Lung microvascular endothelial cell (primary cell): ENCODE results near the gene CDO1. TPM values are rescaled to one million over a fixed set of nuclear protein-coding genes. Genes with fewer than 3 reads are reported as not detected.

ENCODE experiments used
- DNase-seq, 2 donors: peaks; one replicate each; pipeline versions ENCODE4 v3.0.0 to v3.0.0-alpha.2; 2010; ENCODE audit warnings: low read depth in 2 of 2
- total RNA-seq: library from RNA; depleted of rRNA; stranded (reverse); fragments of >200 nt; gene quantifications from 2 replicates; pipeline ENCODE4 v1.2.1, GENCODE V29; 2014

Gene CDO1
- total RNA-seq, result 0.65 TPM in 1 of 2 replicates, not detected in the other

- peak; percentile 36 to 38 for DNase-seq
These were observed at the start of gene CDO1 for GRCh38 chr5:115816226-115817081. Gene CDO1, minus strand, starts transcription at chr5:115816659. Its CDS starts 262 bp downstream, at chr5:115816397.

GRCh38 chr5:115859378-115859777 is 42.9 kb upstream of the CDO1 start:
- no peak for DNase-seq

DNA sequence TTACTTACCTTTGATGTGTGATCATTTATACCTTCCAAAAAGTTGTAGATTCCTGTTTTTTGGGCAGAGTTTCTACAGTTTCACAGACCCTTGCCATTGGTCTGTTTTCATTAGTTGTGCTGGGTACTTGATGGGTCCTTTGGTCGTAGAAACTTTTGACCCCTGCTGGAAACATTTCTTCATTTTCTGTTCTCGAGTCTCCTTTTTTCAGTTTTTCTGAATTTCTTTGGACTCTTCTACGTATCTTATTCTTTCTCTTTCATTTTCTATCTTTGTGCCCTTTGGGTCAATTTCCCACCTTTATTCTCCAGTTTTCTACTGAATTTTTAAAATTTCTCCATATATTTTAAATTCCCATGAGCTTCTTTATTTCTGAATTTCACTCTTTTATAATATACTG is 41.9 kb upstream of the CDO1 start:
- no peak for DNase-seq

DNA sequence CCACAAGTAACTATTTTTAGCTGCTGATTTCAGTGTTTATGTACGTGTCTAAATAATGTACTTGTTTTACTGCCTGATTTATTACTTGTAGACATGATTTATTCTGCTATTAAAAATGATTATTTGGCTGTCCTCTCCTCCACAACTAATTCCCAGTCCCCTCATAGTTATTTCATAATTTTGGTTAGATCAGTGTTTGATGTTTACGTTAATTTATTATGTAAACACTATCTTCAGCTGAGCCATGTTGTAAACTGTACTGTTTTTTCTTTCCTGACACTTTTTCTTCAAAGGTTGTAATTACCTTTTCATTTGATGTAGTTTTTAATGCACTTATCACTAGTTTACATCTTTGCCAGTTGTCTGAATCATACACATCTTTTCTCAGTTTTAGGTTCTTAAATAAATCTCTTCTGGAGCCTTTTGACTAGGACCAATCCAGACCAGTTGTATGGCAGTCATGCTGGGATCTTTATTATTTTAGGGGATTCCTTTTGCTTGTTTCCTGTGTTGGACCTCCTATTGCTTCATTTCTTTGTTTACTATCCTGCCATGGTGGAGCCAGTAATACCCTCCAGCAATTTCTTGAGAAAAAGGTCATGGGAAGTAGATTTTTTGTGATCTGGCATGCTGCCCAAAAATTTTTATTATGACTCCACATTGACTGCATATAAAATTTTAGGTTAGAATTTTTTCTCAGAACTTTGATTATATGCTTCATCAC is 41.3 kb upstream of the CDO1 start:
- peak in 1 of 2 donors; percentile 76 for DNase-seq

DNA sequence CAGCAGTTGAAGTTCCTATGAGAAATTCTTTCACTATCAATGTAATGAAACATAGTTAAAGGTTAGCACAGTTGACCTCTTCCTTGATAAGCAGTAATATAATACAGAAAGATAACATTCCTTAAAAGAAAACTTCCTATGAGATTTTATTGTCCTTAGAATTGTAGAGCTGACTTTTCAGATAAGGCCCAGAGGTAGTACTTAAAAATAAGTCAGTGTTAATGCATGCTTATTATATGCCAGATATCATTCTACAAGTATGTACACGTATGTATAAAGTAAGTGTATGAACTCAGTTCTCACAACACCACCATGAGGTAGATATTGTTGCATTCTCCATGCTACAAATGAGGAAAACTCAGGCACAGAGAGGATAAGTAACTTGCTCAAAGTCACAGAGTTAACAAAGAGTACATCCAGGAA is 40.6 kb upstream of the CDO1 start:
- DNase-seq, result no peak

DNA sequence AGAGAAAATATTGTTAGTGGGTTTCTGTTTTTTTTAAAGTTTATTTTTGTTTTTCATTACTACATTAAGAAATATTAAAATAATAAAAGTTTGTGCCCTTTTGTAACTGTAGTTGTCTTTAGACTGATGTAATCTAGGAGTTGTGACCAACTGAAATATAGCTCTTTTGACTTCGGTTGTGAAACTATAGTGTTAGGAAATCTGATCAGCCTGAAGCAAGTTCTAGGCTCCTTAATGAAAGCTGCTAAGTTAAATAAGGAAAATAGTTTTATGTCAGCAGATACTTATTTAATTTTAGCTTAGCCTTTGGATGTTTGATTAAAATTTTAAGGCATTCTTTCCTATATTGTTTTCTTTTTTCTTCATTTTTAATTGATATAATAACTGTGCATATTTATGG is 39.5 kb upstream of the CDO1 start:
- DNase-seq, result no peak

- DNase-seq, result no peak
These were observed 37.7 kb upstream of the CDO1 start for GRCh38 chr5:115854139-115854538.

- DNase-seq, result peak; percentile 48 to 87
These were observed 34.4 kb upstream of the CDO1 start for GRCh38 chr5:115850744-115851416.

- no peak for DNase-seq
These were observed 32.9 kb upstream of the CDO1 start for GRCh38 chr5:115849258-115849798.

GRCh38 chr5:115847290-115847689 is 30.8 kb upstream of the CDO1 start:
- no peak for DNase-seq

DNA sequence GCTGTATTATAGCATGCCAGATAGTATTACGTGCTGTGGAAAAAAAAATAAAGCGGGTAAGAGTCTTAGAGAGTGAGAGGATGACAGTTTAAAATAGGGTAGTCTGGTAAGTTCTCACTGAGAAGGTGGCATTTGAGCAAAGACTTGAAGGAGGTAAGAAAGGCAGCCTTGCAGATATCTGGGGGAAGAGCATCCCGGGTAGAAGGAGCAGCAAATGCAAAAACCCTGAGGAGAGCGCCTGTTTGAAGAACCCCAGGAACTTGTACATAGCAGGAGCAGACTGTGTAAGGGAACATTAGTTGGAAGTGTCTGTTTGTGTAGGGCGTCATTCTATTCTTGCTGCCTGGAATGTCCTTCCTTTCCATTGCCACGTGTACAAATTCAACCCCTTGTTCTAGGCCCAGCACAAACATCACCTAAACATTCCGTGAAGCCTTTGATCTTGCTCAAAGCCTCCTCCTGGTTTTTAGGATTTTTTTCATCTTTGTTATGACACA is 27.9 kb upstream of the CDO1 start:
- peak; percentile 43 to 45 for DNase-seq

DNA sequence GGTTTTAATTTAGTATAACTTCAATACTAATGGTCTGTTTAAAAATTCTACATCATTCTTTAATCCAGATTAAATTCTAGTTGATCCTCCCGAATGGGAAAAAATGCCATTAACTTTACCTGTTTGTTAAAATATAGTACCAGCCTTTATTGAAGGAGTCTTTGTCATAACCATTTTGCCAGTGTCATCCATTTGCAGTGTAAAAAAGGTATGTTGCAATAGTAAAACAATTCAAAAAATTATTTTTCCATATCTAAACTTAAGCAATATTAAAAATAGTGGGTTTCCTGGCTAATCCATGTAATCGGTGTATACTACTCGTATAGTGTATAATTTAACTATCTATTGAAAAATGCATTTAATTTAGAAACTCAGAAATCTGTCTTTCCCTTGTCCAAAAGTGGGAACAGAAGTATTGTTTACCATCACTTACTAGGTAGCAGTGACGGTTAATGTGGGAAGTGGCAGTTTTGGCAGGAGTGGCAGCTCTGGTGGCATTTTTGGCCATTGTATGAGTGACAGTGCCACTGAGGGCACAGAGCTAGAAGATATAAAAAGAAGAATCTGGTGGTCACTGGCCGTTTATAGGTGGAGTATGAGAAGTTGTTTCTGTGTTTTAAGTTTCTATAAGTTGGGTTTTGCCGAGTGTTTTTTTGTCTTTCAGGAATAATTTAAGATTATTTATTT is 27.1 kb upstream of the CDO1 start:
- peak in 1 of 2 donors; percentile 32 for DNase-seq

DNA sequence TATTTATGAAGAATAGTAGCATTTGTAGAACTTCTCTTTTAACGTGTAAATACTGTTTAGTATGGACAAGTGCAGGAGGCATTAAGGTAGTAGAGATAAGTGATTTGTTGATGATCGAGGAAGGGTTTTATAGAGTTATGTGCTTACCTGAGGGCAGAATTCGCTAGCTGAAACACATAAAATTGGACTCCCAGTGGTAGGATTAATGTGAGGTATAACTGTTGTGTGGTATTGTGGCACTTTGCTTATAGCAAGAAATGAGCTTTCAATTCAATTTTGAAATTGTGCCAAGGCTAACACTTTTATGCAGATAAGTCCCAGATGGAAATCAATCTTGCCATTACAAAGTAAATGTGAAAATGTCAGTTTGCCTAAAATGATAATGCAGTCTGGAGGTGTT is 26.5 kb upstream of the CDO1 start:
- DNase-seq, result peak in 1 of 2 donors; percentile 23

GRCh38 chr5:115842089-115842935 is 25.9 kb upstream of the CDO1 start:
- peak; percentile 75 to 81 for DNase-seq

DNA sequence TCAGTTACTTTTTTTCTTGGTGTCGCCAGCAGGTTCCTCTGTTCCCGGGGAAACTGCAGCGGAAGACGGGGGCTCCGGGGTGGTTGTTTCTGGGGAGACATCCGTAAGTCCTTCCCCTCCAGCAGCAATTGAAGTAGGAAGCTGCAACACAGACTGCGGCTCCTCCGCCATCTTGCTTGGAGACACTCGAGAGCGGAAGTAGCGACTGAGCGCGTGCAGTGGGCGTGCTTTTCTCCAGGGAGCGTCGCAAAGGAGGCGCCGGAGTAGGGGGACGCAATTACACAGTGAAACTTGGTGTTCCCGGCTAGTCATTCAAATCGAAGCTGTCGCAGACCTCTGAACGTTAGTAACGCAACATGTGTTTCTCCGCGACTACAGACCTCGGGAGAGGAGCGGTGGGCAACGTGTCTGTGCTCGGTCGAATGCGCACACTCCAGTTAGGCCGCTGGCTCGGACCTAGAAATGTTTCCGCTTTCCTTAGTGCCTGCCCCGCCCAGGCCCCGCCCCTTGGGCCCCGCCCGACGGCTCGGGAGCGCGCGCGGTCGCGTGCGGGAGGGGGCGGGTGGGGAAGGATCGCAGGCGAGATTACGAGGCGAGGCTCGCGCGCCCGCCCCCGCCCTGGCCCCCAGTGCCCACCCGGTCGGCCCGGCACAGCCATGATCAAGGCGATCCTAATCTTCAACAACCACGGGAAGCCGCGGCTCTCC is 25.1 kb upstream of the CDO1 start, which contains the start of the genes AP3S1 and ATG12:
AP3S1 (plus strand) TSS at position 554 of the 707 bp plus-strand sequence; CDS start at position 657, 103 bp downstream.
ATG12 (minus strand) TSS at position 184 of the 707 bp plus-strand sequence; CDS start at position 171, 13 bp downstream.
- DNase-seq, result peak; percentile 95

DNA sequence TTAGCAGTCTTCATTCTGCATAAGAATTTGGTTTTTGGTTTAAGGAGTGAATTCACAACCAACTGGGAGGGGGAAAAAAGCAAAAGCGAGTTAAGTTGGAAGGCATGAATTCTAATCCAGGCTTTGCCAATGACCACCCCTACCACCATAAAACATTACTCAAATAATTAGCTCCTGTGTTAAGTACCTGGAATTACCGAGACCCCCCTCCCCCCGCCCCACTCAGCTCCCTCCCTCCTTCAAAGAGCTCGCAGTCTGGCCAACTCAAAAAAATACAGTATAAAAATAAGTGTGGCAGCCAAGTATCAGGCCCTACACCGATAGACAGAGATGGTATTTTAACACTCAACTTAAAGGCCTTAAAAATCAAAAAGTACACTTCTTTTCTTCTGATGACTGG is 24.4 kb upstream of the CDO1 start:
- peak; percentile 8 to 20 for DNase-seq

GRCh38 chr5:115838885-115839518 is 22.5 kb upstream of the CDO1 start:
- peak; percentile 61 to 65 for DNase-seq

DNA sequence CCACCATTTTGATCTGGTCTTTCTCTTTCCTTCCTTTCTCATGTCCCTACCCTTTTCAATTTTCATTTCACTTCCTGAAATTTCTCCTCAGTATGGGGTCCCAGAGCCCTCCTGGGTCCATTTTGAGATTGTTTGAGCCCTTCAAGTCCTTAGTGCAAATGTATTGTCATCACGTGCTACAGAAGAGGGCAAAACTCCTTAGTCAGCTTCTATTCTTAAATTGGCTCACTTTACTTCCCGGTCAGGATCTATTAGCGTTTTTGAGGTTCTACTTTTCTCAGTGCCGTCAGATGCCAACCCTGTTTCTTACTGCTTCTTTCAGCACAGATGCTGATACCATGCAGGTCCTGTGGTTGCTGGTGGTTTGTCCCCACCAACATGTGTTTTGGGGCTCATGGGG is 19.0 kb upstream of the CDO1 start:
- DNase-seq, result no peak
